ENCODE results near the gene CST1.
"Not testable (repeated sequence)": the region's sequence is repeated elsewhere in the genome, so short reads cannot be mapped to it uniquely, and the experiment has no call there.

CST1 gene

DNA sequence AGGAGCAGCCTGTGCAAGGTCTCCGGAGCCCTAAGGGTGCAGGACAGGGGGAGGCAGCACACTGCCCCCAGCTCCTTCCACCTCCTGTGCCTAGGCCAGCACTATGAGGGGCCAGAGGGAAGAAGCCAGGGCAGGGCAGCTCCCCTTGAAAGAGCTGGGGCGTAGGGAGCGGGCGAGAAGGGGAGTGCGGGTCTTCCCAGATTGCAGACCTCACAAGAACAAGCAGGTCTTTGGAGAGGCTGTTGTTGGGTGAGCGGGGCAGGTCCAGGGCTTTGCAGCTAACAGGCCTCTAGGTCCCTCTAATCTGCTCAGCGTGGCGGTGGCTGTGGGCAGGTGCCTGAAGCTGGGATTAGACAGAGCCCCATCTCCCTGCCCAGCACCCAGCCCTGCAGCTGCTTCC, 22.4 kb upstream of the CST1 start:
- Histone ChIP-seq H3K27me3 (no peaks in the 10 kb centered on the region), H3K4me1 (ENCODE audit: control insufficient read depth in 1 of 2, insufficient read depth in 1 of 2, low read depth in 1 of 2, low read length in 1 of 2) (no peaks in the 10 kb centered on the region), H3K4me3 (ENCODE audit: low read depth in 1 of 2, low read length in 1 of 2) (no peak overlapping the region), H3K27ac (no peak overlapping the region), H3K36me3 (no peaks in the 10 kb centered on the region), H3K9me3 (no peaks in the 10 kb centered on the region)
- TF ChIP-seq CTCF (IDR thresholded peaks at IDR 0.05): no peak

DNA sequence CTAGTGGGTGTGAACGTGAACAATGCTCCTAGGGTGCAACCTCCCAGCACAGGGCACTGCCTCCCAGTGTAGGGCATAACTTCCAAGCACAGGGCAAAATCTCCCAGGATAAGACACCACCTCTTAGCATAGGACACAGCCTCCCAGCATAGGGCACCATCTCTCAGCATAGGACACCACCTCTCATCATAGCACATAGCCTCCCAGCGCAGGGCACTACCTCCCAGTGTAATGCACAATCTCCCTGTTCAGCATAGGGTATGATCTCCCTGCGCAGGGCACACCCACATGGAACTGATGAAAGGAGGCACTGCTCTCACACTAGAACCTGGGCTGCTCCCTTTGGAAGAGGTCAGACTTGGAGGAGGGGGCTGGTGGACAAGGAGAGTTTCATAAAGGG, 21.3 kb upstream of the CST1 start:
- H3K27me3 ChIP-seq: no peaks in the 10 kb centered on the region
- no peak for TF ChIP-seq CTCF (IDR thresholded peaks at IDR 0.05)
- H3K4me1 ChIP-seq (ENCODE audit: control insufficient read depth in 1 of 2, insufficient read depth in 1 of 2, low read depth in 1 of 2, low read length in 1 of 2): no peaks in the 10 kb centered on the region
- no peaks in the 10 kb centered on the region for H3K9me3 ChIP-seq
- no peak overlapping the region for H3K27ac ChIP-seq
- H3K36me3 ChIP-seq: no peaks in the 10 kb centered on the region
- no peak overlapping the region for H3K4me3 ChIP-seq (ENCODE audit: low read depth in 1 of 2, low read length in 1 of 2)

DNA sequence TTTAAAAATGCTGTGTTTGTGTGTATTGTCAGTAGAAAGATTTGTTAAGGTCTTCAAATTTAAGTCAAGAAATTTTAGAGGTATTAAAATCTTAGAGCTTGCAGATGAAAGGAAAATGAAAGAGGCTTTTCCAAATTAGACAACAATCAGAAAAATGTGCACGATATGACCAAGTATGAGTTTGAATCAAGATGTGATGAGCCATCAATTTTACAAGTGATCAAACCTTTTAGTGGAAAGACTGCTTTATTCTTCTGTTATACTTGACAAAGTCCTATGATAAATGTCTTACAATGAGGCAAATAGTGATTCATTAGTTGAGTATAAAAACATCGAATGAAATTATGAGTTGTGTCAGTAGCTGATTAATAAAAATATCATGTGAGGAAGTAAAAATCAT, 19.6 kb upstream of the CST1 start:
- H3K4me1 ChIP-seq (ENCODE audit: control insufficient read depth in 1 of 2, insufficient read depth in 1 of 2, low read depth in 1 of 2, low read length in 1 of 2): no peaks in the 10 kb centered on the region
- H3K36me3 ChIP-seq: no peaks in the 10 kb centered on the region
- no peaks in the 10 kb centered on the region for H3K9me3 ChIP-seq
- H3K27me3 ChIP-seq: no peaks in the 10 kb centered on the region
- TF ChIP-seq CTCF (IDR thresholded peaks at IDR 0.05): no peak
- H3K4me3 ChIP-seq (ENCODE audit: low read depth in 1 of 2, low read length in 1 of 2): no peak overlapping the region
- no peak overlapping the region for H3K27ac ChIP-seq

DNA sequence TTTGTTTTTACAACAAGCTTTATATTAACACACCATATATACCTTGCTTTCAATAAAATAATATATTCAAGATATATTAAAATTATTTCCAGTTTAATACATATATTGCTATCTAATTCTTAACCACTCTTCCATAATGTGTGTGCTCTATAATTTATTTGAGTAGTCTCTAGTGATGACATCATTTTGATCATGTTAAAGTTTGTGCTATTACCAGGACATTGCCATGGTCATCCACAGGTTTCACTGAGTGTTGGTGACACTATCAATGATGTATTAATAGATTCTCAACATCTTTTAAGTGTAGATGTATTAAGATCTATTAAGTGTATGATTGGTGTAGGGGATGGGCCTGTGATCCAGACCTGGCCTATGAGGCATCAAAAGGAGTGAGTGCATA, 17.8 kb upstream of the CST1 start:
- H3K9me3 ChIP-seq; H3K36me3 ChIP-seq; H3K27me3 ChIP-seq; H3K4me3 ChIP-seq (ENCODE audit: low read depth in 1 of 2, low read length in 1 of 2); H3K27ac ChIP-seq; H3K4me1 ChIP-seq (ENCODE audit: control insufficient read depth in 1 of 2, insufficient read depth in 1 of 2, low read depth in 1 of 2, low read length in 1 of 2): not testable (repeated sequence)

DNA sequence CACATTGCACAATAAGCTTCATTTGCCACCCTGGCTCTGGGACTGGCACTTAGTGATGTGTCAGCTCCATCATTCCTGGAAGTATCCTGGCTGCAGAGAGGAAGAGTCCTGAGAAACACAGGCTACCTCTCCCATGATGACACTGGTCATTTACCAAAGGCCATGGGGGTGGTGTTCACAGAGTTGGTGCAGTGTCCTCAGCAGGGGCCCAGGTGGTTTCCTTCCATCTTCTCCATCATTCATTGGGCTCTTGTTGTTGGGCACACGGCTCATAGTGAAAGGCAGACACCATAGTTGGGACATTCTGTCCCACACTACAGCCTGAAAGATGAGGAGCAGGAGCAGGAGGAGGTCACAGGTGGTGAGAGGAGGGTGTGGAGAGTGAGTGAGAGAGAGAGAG, 15.8 kb upstream of the CST1 start:
- H3K27ac ChIP-seq: no peak overlapping the region
- no peaks in the 10 kb centered on the region for H3K9me3 ChIP-seq
- no peaks in the 10 kb centered on the region for H3K27me3 ChIP-seq
- H3K4me1 ChIP-seq (ENCODE audit: control insufficient read depth in 1 of 2, insufficient read depth in 1 of 2, low read depth in 1 of 2, low read length in 1 of 2): no peaks in the 10 kb centered on the region
- H3K36me3 ChIP-seq: no peaks in the 10 kb centered on the region
- no peak overlapping the region for H3K4me3 ChIP-seq (ENCODE audit: low read depth in 1 of 2, low read length in 1 of 2)
- TF ChIP-seq CTCF (IDR thresholded peaks at IDR 0.05): no peak

DNA sequence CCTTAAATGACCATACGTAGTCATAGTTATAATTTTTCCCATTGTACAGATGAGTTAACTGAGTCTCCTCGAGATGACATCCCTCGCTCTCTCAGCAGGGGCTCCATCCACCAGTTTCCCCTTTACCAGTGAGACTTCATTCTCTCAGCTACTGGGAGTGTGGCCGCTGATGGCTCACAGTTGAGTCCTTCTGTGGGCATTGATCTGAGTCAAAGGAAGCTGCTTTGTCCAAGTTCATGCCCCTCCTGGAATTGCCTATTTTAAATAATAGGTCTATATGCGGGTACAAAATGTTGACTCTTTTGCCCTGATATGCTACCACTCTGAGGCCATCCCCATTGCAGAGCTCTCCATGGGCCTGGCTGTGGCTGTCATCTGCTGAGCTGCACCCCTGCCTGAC, 14.8 kb upstream of the CST1 start:
- no peak overlapping the region for H3K27ac ChIP-seq
- H3K4me3 ChIP-seq (ENCODE audit: low read depth in 1 of 2, low read length in 1 of 2): no peak overlapping the region
- no peaks in the 10 kb centered on the region for H3K36me3 ChIP-seq
- H3K27me3 ChIP-seq: no peaks in the 10 kb centered on the region
- no peak for TF ChIP-seq CTCF (IDR thresholded peaks at IDR 0.05)
- H3K9me3 ChIP-seq: no peaks in the 10 kb centered on the region
- H3K4me1 ChIP-seq (ENCODE audit: control insufficient read depth in 1 of 2, insufficient read depth in 1 of 2, low read depth in 1 of 2, low read length in 1 of 2): no peaks in the 10 kb centered on the region

DNA sequence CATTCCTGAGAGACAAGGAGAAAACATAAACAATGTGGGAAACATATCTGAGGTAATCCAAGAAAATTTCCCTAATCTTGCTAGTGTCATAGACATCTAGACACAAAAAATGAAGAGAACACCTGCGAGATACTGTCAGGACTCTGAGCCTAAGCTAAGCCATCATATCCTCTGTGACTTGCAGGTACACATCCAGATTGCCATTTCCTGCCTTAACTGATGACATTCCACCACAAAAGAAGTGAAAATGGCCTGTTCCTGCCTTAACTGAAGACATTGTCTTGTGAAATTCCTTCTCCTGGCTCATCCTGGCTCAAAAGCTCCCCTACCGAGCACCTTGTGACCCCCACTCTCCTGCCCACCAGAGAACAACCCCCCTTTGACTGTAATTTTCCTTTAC, 13.9 kb upstream of the CST1 start:
- not testable (repeated sequence) for H3K4me3 ChIP-seq (ENCODE audit: low read depth in 1 of 2, low read length in 1 of 2); H3K36me3 ChIP-seq

More for the DNA sequence above, 13.9 kb upstream of the CST1 start:
- H3K9me3 ChIP-seq; H3K27me3 ChIP-seq; H3K27ac ChIP-seq; H3K4me1 ChIP-seq (ENCODE audit: control insufficient read depth in 1 of 2, insufficient read depth in 1 of 2, low read depth in 1 of 2, low read length in 1 of 2): not testable (repeated sequence)

Measured in neutrophil (primary cell).